ENCODE measurements around the gene PIK3CA.
"Not testable (repeated sequence)": the region's sequence is repeated elsewhere in the genome, so short reads cannot be mapped to it uniquely, and the experiment has no call there.

PIK3CA gene

DNA sequence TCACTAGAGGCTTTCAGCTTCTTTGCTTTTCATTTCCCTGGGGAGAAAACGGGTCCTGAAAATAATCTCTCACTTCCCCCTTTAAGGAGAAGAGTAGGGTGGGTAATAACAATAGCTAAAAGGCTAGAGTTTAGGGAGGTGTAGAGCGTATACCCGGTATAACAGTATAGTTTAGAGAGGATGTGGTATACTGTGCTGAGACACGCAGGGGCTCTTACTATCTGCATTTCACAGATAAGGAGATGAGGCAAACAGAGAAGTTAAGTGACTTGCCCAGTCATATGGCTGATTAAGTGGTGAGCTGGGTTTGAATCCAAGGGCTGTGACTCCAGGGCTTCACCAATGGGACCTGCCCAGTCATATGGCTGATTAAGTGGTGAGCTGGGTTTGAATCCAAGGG, 117.7 kb downstream of the PIK3CA start:
- H3K4me3 ChIP-seq (ENCODE audit: low read length), result no peak overlapping the region
- no peak overlapping the region for H3K27ac ChIP-seq (ENCODE audit: low read length)
- peaks cover 3% of the 10 kb centered on the region for H3K4me1 ChIP-seq (ENCODE audit: control insufficient read depth, low read depth, low read length)
- peaks cover 1% of the 10 kb centered on the region for H3K27me3 ChIP-seq (ENCODE audit: control insufficient read depth, insufficient read depth, low read length)
- H3K9ac ChIP-seq (ENCODE audit: low read length), result no peak overlapping the region
- no peaks in the 10 kb centered on the region for H3K36me3 ChIP-seq (ENCODE audit: control insufficient read depth, low read depth, low read length)
- H3K9me3 ChIP-seq (ENCODE audit: control insufficient read depth, low read depth, low read length), result no peaks in the 10 kb centered on the region

DNA sequence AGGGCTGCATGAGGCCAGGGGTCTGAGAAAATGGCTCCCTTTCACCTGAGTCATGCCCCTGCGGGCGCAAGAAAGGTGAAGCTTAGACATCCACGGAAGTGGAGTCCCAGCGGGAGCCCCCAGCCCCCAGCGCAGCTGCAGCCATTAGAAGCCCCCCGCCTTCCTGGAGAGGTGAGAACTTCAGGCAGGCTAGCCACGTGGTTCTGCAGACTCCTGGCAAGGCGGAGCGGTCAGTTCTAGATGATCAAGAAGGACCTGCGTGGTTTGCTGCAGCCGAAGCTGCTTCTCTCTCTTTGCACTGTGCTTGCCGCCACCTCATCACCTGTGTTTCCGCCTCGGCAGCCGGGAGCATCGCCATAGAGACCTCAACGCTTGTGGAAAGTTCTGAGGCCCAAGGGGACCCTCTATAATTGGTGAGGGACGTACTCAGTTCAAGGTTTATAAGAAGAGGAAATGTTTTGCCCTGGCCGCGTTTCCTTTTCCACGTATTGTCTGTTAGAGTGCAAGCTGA, 118.6 kb downstream of the PIK3CA start:
- H3K4me1 ChIP-seq (ENCODE audit: control insufficient read depth, low read depth, low read length), result peaks cover under 1% of the 10 kb centered on the region

DNA sequence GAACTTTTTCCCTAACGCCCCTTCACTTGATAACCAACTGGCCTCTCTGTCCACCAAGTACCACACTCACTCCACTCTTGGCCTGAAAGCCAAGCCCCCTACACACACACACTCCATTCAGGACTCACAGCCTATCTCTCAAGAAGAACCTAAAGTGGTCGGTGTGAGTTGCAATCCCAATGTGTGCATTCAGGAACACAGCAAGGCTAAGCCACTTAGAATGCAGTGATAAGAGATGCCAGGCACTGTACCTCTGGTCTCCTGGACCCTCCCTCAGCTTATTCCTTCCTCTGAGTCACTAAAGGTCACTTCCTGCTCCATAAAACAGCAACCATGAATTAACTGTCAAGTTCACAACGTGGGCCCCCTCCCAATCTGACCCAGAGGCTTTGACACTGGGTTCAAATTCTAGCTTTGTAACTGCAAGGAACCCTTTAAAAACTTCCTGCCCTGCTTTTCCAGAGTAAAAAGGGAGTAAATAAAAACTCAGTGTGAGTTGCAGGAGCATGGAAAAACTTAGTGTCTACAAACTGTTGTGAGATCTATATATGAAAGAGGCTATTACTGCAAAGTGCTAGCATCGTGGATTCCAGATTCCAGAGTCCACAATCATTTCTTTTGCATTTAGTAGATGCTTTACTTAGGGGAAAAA, 120.4 kb downstream of the PIK3CA start:
- no peaks in the 10 kb centered on the region for H3K36me3 ChIP-seq (ENCODE audit: control insufficient read depth, low read depth, low read length)
- H3K9me3 ChIP-seq (ENCODE audit: control insufficient read depth, low read depth, low read length), result no peaks in the 10 kb centered on the region
- H3K27me3 ChIP-seq (ENCODE audit: control insufficient read depth, insufficient read depth, low read length), result no peaks in the 10 kb centered on the region
- H3K27ac ChIP-seq (ENCODE audit: low read length), result no peak overlapping the region
- H3K4me3 ChIP-seq (ENCODE audit: low read length), result no peak overlapping the region
- no peaks in the 10 kb centered on the region for H3K4me1 ChIP-seq (ENCODE audit: control insufficient read depth, low read depth, low read length)
- H3K9ac ChIP-seq (ENCODE audit: low read length), result no peak overlapping the region

More for the DNA sequence above, 118.6 kb downstream of the PIK3CA start:
- H3K9ac ChIP-seq (ENCODE audit: low read length), result no peak overlapping the region
- no peak overlapping the region for H3K4me3 ChIP-seq (ENCODE audit: low read length)
- H3K27me3 ChIP-seq (ENCODE audit: control insufficient read depth, insufficient read depth, low read length), result no peaks in the 10 kb centered on the region
- no peaks in the 10 kb centered on the region for H3K9me3 ChIP-seq (ENCODE audit: control insufficient read depth, low read depth, low read length)
- H3K36me3 ChIP-seq (ENCODE audit: control insufficient read depth, low read depth, low read length), result no peaks in the 10 kb centered on the region
- no peak overlapping the region for H3K27ac ChIP-seq (ENCODE audit: low read length)

DNA sequence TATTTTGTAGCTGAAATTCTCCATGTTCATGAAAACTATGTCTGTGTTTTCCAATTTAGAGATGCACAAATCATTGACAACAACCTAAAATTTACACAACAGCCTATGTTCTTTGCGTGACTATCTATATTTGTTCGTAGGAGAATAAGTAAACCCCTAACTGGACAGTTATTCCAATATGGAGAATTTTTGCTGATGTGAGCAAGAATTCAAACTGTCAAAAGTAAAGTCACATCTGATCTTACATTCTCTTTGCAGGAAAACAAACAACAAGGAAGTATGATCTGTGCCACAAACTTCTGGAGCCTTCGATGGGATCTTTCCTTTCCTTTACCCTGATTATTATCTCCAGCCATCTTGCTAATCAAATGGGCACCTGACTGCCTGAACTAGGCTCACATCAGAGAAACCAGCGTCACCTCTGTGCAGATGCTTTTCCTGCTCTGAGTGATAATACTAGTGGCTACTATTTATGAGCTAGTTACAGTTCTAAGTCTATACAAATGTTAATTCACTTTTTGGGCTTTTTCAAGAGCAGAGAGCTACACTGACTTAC, 121.1 kb downstream of the PIK3CA start:
- Histone ChIP-seq H3K27ac (ENCODE audit: low read length) (no peak overlapping the region), H3K9ac (ENCODE audit: low read length) (no peak overlapping the region), H3K4me3 (ENCODE audit: low read length) (no peak overlapping the region)

DNA sequence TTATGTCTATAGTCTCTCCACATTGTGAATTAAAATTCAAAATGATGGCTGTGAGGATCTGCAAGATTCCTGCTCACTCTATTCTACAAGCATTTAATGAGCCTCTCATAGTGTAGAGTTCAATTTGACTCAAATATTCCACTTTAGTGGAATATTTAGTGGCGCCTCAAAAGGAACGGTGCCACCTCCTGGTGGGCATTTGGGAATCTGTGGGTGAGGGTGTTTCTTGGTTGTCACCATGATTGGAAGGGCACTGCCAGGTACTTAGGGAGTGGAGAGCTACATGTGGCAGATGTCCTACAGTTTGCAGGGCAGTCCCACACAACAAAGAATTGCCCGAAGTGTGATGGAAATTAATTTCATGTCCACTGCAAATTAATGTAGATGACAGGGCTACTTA, 124.2 kb downstream of the PIK3CA start:
- Histone ChIP-seq H3K27me3 (ENCODE audit: control insufficient read depth, insufficient read depth, low read length) (no peaks in the 10 kb centered on the region), H3K9ac (ENCODE audit: low read length) (no peak overlapping the region), H3K4me1 (ENCODE audit: control insufficient read depth, low read depth, low read length) (no peaks in the 10 kb centered on the region), H3K9me3 (ENCODE audit: control insufficient read depth, low read depth, low read length) (no peaks in the 10 kb centered on the region), H3K4me3 (ENCODE audit: low read length) (no peak overlapping the region), H3K36me3 (ENCODE audit: control insufficient read depth, low read depth, low read length) (no peaks in the 10 kb centered on the region), H3K27ac (ENCODE audit: low read length) (no peak overlapping the region)

More for the DNA sequence above, 121.1 kb downstream of the PIK3CA start:
- no peaks in the 10 kb centered on the region for H3K9me3 ChIP-seq (ENCODE audit: control insufficient read depth, low read depth, low read length)
- H3K27me3 ChIP-seq (ENCODE audit: control insufficient read depth, insufficient read depth, low read length), result no peaks in the 10 kb centered on the region
- no peaks in the 10 kb centered on the region for H3K4me1 ChIP-seq (ENCODE audit: control insufficient read depth, low read depth, low read length)
- no peaks in the 10 kb centered on the region for H3K36me3 ChIP-seq (ENCODE audit: control insufficient read depth, low read depth, low read length)

DNA sequence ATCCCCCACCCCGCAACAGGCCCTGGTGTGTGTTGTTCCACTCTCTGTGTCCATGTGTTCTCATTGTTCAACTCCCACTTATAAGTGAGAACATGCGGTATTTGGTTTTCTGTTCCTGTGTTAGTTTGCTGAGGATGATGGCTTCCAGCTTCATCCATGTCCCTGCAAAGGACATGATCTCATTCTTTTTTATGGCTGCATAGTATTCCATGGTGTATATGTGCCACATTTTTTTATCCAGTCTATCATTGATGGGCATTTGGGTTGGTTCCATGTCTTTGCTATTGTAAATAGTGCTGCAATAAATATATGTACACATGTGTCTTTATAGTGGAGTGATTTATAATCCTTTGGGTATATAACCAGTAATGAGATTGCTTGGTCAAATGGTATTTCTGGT, 126.3 kb downstream of the PIK3CA start:
- H3K27me3 ChIP-seq (ENCODE audit: control insufficient read depth, insufficient read depth, low read length); H3K4me1 ChIP-seq (ENCODE audit: control insufficient read depth, low read depth, low read length); H3K9me3 ChIP-seq (ENCODE audit: control insufficient read depth, low read depth, low read length); H3K4me3 ChIP-seq (ENCODE audit: low read length); H3K27ac ChIP-seq (ENCODE audit: low read length); H3K36me3 ChIP-seq (ENCODE audit: control insufficient read depth, low read depth, low read length); H3K9ac ChIP-seq (ENCODE audit: low read length): not testable (repeated sequence)

DNA sequence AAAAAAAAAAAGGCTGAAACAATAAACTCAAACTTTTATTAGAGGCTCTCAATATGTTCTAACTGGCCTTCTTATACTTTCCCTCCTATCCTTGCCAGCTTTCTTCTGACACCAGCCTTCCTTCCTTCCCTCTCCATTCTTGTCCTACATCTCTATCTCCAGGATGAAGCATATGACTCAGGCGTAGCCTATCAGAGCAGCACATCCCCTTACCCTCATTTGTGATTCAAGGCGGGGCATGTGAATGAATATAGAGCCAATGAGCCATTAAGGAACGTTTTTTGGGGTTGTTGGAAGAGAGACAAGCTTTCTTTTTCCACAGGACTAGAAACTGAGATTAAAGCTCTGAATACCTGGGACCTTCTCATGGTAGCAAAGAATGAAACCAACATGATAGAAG, 127.8 kb downstream of the PIK3CA start:
- H3K4me1 ChIP-seq (ENCODE audit: control insufficient read depth, low read depth, low read length), result peaks cover 3% of the 10 kb centered on the region
- H3K9ac ChIP-seq (ENCODE audit: low read length), result no peak overlapping the region
- no peaks in the 10 kb centered on the region for H3K36me3 ChIP-seq (ENCODE audit: control insufficient read depth, low read depth, low read length)
- H3K9me3 ChIP-seq (ENCODE audit: control insufficient read depth, low read depth, low read length), result no peaks in the 10 kb centered on the region
- no peak overlapping the region for H3K27ac ChIP-seq (ENCODE audit: low read length)
- H3K27me3 ChIP-seq (ENCODE audit: control insufficient read depth, insufficient read depth, low read length), result no peaks in the 10 kb centered on the region
- no peak overlapping the region for H3K4me3 ChIP-seq (ENCODE audit: low read length)

DNA sequence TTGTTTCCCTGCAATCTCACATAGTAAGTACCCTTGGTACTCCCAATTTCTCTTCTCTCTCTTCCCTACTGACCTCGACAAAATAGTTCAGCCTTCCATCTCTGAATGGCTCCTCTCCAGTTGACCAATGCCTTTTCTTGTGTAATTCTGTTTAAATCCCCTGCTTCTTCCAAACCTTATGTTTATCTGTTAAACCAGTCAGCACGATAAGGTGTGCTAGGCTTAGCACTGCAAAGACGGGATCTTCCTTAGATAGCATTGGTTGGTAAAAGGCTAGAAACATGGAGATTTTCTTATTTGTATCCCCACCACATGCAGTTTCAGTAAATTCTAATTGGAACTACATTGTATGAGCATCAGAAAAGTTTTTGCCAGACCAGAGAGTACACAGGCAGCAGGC, 128.6 kb downstream of the PIK3CA start:
- Histone ChIP-seq H3K9ac (ENCODE audit: low read length) (no peak overlapping the region), H3K4me1 (ENCODE audit: control insufficient read depth, low read depth, low read length) (peaks cover 3% of the 10 kb centered on the region), H3K27me3 (ENCODE audit: control insufficient read depth, insufficient read depth, low read length) (no peaks in the 10 kb centered on the region), H3K9me3 (ENCODE audit: control insufficient read depth, low read depth, low read length) (no peaks in the 10 kb centered on the region), H3K27ac (ENCODE audit: low read length) (no peak overlapping the region), H3K4me3 (ENCODE audit: low read length) (no peak overlapping the region), H3K36me3 (ENCODE audit: control insufficient read depth, low read depth, low read length) (no peaks in the 10 kb centered on the region)

DNA sequence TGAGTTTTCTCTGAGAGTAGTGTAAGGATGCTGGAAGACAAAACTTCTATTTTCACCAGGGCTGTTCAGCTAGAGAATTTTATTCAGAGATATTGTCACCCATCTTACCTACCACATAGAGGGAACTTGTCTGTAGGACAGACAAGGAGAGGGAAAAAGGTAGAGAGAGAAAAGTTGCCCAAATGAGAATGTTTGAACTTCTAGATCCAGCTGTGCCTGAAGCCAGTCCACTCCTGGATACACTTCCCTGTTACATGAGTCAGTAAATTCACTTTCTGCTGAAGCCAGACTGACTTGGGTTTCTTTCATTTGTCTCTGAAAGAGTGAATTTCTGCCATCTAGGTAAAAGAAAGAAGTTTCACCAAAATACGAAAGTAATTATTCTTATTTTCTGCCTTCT, 130.0 kb downstream of the PIK3CA start:
- no peak overlapping the region for H3K27ac ChIP-seq (ENCODE audit: low read length)
- H3K4me3 ChIP-seq (ENCODE audit: low read length), result no peak overlapping the region
- H3K36me3 ChIP-seq (ENCODE audit: control insufficient read depth, low read depth, low read length), result no peaks in the 10 kb centered on the region
- no peaks in the 10 kb centered on the region for H3K9me3 ChIP-seq (ENCODE audit: control insufficient read depth, low read depth, low read length)
- peaks cover 3% of the 10 kb centered on the region for H3K4me1 ChIP-seq (ENCODE audit: control insufficient read depth, low read depth, low read length)
- H3K27me3 ChIP-seq (ENCODE audit: control insufficient read depth, insufficient read depth, low read length), result no peaks in the 10 kb centered on the region
- no peak overlapping the region for H3K9ac ChIP-seq (ENCODE audit: low read length)

DNA sequence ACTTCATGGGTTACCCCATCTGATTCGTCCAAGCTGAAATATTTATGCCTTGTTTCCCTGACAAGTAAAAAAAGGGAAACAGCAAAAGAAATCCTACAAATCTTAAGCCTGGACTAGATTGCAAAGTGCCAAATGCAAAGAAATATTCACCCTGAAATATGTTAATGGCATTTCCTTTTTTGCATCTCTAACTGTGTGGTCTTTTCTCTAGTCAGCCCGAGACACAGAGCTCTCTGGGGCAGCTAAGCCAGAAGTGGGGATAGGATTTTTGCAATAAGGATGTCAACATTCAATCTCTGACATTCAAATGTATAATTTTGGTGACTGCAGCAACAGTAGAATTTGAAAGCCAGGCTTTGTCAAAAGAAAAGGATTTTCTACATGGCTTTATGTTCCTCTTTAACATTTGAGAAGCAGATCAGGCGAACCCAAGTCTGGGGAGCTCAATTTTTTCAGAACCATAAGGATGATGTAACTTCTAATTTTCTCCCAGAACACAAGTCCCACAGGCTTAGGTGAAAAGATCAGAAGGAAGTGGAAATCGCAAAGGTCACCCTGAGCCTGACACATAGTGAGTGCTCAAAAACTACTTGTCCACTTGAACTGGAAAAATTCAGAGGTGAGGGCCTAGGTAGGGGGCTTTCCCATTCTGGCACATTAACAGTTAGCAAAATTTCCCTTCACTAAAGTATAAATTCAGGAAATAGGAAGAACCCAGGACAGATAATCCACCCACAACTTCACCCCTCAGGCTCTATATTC, 131.0 kb downstream of the PIK3CA start:
- Histone ChIP-seq H3K9me3 (ENCODE audit: control insufficient read depth, low read depth, low read length) (no peaks in the 10 kb centered on the region), H3K4me3 (ENCODE audit: low read length) (no peak overlapping the region), H3K36me3 (ENCODE audit: control insufficient read depth, low read depth, low read length) (no peaks in the 10 kb centered on the region), H3K27me3 (ENCODE audit: control insufficient read depth, insufficient read depth, low read length) (no peaks in the 10 kb centered on the region), H3K9ac (ENCODE audit: low read length) (no peak overlapping the region), H3K27ac (ENCODE audit: low read length) (no peak overlapping the region), H3K4me1 (ENCODE audit: control insufficient read depth, low read depth, low read length) (peaks cover 3% of the 10 kb centered on the region)

DNA sequence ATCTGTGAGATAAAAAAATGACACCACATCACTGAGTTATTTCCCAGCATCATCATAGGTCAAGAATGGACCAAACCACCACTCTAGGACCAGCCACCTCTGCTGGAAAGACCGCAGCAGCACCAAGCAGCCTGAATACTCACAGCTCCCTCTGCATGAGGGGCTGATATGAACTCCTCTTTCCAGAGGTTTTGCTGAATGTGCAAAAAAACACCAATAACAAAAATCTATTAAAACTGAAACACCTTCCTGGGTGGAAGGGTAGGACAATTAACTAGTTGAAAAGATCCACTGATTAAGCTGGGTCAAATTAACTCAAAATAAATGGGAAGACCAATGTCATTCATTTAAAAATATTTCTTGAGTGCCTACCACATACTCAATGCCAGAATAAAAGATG, 131.7 kb downstream of the PIK3CA start:
- Histone ChIP-seq H3K27ac (ENCODE audit: low read length) (no peak overlapping the region), H3K9ac (ENCODE audit: low read length) (no peak overlapping the region), H3K4me3 (ENCODE audit: low read length) (no peak overlapping the region), H3K27me3 (ENCODE audit: control insufficient read depth, insufficient read depth, low read length) (no peaks in the 10 kb centered on the region), H3K9me3 (ENCODE audit: control insufficient read depth, low read depth, low read length) (no peaks in the 10 kb centered on the region), H3K4me1 (ENCODE audit: control insufficient read depth, low read depth, low read length) (peaks cover 3% of the 10 kb centered on the region), H3K36me3 (ENCODE audit: control insufficient read depth, low read depth, low read length) (no peaks in the 10 kb centered on the region)
